ENCODE measurements around the gene SORBS1. TPM values are rescaled to one million over a fixed set of nuclear protein-coding genes. Genes with fewer than 3 reads are reported as not detected.

The SORBS1 gene
- total RNA-seq, 1 experiment from 2014 or later, result 39.9 TPM

DNA sequence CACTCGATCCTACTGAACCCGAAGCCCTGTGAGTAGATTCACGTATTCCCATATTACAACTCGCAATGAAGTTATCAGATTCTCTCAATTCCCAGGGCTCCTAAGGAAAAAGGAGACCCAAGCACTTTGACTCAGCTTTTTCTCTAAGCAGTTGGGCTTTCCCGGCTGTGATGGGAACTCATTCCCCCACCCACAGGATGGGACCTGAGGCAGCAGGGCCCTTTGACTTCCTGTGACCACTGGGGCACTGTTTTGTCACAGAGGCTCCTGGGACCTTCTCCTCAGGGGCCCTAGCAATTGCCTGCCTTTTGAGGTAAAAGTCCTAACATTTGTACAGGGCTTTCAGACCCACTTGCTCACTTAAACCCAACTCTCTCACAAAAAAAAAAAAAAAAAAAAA is 147.6 kb downstream of the SORBS1 start:
- Mint-ChIP-seq H3K9me3 (no peaks in the 10 kb centered on the region), H3K27ac (peak overlapping the region; percentile 34; the same call in 1 of the 2 replicates), H3K4me3 (no peak overlapping the region), H3K27me3 (ENCODE audit: low read depth) (no peaks in the 10 kb centered on the region), H3K36me3 (no peaks in the 10 kb centered on the region), H3K4me1 (peaks cover 56% of the 10 kb centered on the region)
- TF ChIP-seq ZNF219 (CRISPR knock-in tag; IDR thresholded peaks at IDR 0.05; ENCODE audit: borderline replicate concordance) (no peak), FOXJ3 (CRISPR knock-in tag; IDR thresholded peaks at IDR 0.05; ENCODE audit: borderline replicate concordance) (no peak)
- TF ChIP-seq, protein P1, sequence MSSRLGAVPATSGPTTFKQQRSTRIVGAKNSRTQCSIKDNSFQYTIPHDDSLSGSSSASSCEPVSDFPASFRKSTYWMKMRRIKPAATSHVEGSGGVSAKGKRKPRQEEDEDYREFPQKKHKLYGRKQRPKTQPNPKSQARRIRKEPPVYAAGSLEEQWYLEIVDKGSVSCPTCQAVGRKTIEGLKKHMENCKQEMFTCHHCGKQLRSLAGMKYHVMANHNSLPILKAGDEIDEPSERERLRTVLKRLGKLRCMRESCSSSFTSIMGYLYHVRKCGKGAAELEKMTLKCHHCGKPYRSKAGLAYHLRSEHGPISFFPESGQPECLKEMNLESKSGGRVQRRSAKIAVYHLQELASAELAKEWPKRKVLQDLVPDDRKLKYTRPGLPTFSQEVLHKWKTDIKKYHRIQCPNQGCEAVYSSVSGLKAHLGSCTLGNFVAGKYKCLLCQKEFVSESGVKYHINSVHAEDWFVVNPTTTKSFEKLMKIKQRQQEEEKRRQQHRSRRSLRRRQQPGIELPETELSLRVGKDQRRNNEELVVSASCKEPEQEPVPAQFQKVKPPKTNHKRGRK (CRISPR knock-in tag; IDR thresholded peaks at IDR 0.05; ENCODE audit: borderline replicate concordance), result no peak
- TF ChIP-seq, protein P2, sequence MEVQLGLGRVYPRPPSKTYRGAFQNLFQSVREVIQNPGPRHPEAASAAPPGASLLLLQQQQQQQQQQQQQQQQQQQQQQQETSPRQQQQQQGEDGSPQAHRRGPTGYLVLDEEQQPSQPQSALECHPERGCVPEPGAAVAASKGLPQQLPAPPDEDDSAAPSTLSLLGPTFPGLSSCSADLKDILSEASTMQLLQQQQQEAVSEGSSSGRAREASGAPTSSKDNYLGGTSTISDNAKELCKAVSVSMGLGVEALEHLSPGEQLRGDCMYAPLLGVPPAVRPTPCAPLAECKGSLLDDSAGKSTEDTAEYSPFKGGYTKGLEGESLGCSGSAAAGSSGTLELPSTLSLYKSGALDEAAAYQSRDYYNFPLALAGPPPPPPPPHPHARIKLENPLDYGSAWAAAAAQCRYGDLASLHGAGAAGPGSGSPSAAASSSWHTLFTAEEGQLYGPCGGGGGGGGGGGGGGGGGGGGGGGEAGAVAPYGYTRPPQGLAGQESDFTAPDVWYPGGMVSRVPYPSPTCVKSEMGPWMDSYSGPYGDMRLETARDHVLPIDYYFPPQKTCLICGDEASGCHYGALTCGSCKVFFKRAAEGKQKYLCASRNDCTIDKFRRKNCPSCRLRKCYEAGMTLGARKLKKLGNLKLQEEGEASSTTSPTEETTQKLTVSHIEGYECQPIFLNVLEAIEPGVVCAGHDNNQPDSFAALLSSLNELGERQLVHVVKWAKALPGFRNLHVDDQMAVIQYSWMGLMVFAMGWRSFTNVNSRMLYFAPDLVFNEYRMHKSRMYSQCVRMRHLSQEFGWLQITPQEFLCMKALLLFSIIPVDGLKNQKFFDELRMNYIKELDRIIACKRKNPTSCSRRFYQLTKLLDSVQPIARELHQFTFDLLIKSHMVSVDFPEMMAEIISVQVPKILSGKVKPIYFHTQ (CRISPR knock-in tag; IDR thresholded peaks at IDR 0.05), result no peak
- POLR2A ChIA-PET, result no interaction called here
- CTCF ChIA-PET, result interaction anchor here (0.8 to 4.8 kb wide), 3 partner anchors 17 to 280 kb away, joined by 3 to 21 read pairs (median 4); partner anchors contain the start of gene TCTN3
- no peak for DNase-seq (ENCODE audit: low spot score)
- ATAC-seq, result no peak

DNA sequence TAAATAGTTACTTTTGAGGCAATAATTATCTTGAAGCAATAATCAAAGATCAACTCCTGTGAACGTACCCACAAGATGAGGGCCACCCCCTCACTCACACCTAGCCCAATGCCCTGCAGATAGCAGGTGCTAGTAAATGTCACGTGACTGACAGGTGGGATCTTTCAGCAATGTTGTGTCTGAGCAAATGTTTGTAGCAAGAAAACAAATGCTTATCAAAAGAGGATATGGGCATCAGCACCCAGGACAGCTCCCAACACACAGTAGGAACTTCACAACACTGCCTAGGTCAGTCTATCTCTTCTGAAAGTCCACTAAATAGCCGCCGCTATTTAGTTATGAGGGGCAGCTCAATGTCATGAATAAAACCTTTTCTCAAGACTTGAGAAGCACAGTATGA is 149.5 kb downstream of the SORBS1 start:
- Mint-ChIP-seq H3K9me3 (no peaks in the 10 kb centered on the region), H3K4me1 (peaks cover 63% of the 10 kb centered on the region), H3K27ac (no peak overlapping the region), H3K27me3 (ENCODE audit: low read depth) (no peaks in the 10 kb centered on the region), H3K4me3 (no peak overlapping the region), H3K36me3 (no peaks in the 10 kb centered on the region)
- ChIA-PET POLR2A (no interaction called here), CTCF (interaction anchor here (1.4 to 4.8 kb wide), 5 partner anchors 9 to 190 kb away, joined by 3 to 21 read pairs (median 6); no protein-coding TSS in a partner anchor)
- peak; percentile 52 for DNase-seq (ENCODE audit: low spot score)
- ATAC-seq, result peak; percentile 27
- TF ChIP-seq ZNF671 (CRISPR knock-in tag; IDR thresholded peaks at IDR 0.05) (no peak), CREM (CRISPR knock-in tag; IDR thresholded peaks at IDR 0.05) (no peak), GABPB1 (CRISPR knock-in tag; IDR thresholded peaks at IDR 0.05) (no peak), SOX15 (CRISPR knock-in tag; IDR thresholded peaks at IDR 0.05) (no peak), EMX1 (CRISPR knock-in tag; IDR thresholded peaks at IDR 0.05) (no peak), KAT7 (CRISPR knock-in tag; IDR thresholded peaks at IDR 0.05; ENCODE audit: borderline replicate concordance) (no peak), TEAD4 (CRISPR knock-in tag; IDR thresholded peaks at IDR 0.05) (no peak), E2F4 (CRISPR knock-in tag; IDR thresholded peaks at IDR 0.05; ENCODE audit: borderline replicate concordance, low read depth) (no peak), ZNF423 (CRISPR knock-in tag; IDR thresholded peaks at IDR 0.05) (no peak), HMGXB4 (CRISPR knock-in tag; IDR thresholded peaks at IDR 0.05) (no peak), SMAD4 (CRISPR knock-in tag; IDR thresholded peaks at IDR 0.05) (peak; percentile 38; the same call in 1 of the 2 replicates)
- TF ChIP-seq, protein P3, sequence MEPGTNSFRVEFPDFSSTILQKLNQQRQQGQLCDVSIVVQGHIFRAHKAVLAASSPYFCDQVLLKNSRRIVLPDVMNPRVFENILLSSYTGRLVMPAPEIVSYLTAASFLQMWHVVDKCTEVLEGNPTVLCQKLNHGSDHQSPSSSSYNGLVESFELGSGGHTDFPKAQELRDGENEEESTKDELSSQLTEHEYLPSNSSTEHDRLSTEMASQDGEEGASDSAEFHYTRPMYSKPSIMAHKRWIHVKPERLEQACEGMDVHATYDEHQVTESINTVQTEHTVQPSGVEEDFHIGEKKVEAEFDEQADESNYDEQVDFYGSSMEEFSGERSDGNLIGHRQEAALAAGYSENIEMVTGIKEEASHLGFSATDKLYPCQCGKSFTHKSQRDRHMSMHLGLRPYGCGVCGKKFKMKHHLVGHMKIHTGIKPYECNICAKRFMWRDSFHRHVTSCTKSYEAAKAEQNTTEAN (CRISPR knock-in tag; IDR thresholded peaks at IDR 0.05), result no peak
- TF ChIP-seq, protein P4, sequence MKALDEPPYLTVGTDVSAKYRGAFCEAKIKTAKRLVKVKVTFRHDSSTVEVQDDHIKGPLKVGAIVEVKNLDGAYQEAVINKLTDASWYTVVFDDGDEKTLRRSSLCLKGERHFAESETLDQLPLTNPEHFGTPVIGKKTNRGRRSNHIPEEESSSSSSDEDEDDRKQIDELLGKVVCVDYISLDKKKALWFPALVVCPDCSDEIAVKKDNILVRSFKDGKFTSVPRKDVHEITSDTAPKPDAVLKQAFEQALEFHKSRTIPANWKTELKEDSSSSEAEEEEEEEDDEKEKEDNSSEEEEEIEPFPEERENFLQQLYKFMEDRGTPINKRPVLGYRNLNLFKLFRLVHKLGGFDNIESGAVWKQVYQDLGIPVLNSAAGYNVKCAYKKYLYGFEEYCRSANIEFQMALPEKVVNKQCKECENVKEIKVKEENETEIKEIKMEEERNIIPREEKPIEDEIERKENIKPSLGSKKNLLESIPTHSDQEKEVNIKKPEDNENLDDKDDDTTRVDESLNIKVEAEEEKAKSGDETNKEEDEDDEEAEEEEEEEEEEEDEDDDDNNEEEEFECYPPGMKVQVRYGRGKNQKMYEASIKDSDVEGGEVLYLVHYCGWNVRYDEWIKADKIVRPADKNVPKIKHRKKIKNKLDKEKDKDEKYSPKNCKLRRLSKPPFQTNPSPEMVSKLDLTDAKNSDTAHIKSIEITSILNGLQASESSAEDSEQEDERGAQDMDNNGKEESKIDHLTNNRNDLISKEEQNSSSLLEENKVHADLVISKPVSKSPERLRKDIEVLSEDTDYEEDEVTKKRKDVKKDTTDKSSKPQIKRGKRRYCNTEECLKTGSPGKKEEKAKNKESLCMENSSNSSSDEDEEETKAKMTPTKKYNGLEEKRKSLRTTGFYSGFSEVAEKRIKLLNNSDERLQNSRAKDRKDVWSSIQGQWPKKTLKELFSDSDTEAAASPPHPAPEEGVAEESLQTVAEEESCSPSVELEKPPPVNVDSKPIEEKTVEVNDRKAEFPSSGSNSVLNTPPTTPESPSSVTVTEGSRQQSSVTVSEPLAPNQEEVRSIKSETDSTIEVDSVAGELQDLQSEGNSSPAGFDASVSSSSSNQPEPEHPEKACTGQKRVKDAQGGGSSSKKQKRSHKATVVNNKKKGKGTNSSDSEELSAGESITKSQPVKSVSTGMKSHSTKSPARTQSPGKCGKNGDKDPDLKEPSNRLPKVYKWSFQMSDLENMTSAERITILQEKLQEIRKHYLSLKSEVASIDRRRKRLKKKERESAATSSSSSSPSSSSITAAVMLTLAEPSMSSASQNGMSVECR (CRISPR knock-in tag; IDR thresholded peaks at IDR 0.05; ENCODE audit: borderline replicate concordance), result 0 out of 2 replicates have a peak, but pooled peaks have one; percentile 58
- TF ChIP-seq, protein P5, sequence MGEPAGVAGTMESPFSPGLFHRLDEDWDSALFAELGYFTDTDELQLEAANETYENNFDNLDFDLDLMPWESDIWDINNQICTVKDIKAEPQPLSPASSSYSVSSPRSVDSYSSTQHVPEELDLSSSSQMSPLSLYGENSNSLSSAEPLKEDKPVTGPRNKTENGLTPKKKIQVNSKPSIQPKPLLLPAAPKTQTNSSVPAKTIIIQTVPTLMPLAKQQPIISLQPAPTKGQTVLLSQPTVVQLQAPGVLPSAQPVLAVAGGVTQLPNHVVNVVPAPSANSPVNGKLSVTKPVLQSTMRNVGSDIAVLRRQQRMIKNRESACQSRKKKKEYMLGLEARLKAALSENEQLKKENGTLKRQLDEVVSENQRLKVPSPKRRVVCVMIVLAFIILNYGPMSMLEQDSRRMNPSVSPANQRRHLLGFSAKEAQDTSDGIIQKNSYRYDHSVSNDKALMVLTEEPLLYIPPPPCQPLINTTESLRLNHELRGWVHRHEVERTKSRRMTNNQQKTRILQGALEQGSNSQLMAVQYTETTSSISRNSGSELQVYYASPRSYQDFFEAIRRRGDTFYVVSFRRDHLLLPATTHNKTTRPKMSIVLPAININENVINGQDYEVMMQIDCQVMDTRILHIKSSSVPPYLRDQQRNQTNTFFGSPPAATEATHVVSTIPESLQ (CRISPR knock-in tag; IDR thresholded peaks at IDR 0.05), result no peak
- TF ChIP-seq, protein P6, sequence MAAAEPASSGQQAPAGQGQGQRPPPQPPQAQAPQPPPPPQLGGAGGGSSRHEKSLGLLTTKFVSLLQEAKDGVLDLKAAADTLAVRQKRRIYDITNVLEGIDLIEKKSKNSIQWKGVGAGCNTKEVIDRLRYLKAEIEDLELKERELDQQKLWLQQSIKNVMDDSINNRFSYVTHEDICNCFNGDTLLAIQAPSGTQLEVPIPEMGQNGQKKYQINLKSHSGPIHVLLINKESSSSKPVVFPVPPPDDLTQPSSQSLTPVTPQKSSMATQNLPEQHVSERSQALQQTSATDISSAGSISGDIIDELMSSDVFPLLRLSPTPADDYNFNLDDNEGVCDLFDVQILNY (CRISPR knock-in tag; IDR thresholded peaks at IDR 0.05), result no peak

All from WTC11 (cell line).